ENCODE measurements around the gene DGKE.

DGKE gene

DNA sequence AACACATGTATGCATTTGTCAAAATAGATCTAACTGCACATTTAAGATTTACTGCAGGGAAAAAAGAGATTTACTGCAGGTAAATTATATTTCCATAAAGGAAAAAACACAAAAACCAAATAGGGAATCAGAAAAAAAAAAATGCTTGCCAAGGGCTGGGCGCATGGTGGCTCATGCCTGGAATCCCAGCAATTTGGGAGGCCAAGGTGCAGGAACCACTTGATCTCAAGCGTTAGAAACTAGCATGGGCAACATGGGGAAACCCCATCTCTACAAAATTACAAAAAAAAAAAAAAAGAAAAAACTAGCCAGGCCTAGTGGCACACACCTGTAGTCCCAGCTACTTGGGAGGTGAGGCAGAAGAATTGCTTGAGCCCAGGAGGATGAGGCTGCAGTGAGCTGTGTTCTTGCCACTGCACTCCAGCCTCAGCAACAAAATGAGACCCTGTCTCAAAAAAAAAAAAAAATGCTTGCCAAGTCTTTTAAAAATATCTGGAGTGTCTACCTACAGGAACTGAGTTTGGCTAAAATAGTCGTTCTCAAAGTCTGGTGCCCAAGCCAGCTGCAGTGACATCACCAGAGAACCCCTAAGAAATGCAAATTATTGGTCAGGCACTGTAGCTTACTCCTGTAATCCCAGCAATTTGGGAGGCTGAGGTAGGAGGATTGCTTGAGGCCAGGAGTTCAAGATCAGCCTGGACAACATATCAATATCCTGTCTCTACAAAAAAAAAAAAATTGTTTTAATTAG, 62.4 kb downstream of the DGKE start:
- TF ChIP-seq POLR2A (IDR thresholded peaks at IDR 0.05; ENCODE audit: low read depth, low read length) = no peak
- no peak for FAIRE-seq
- DNase-seq (ENCODE audit: insufficient read length, low spot score) = no peak

- FAIRE-seq (no peak), DNase-seq (ENCODE audit: insufficient read length, low spot score) (no peak)
- TF ChIP-seq POLR2A (IDR thresholded peaks at IDR 0.05; ENCODE audit: low read depth, low read length) = no peak
Observed at GRCh38 chr17:56896968-56897359, 63.0 kb downstream of the DGKE start.

DNA sequence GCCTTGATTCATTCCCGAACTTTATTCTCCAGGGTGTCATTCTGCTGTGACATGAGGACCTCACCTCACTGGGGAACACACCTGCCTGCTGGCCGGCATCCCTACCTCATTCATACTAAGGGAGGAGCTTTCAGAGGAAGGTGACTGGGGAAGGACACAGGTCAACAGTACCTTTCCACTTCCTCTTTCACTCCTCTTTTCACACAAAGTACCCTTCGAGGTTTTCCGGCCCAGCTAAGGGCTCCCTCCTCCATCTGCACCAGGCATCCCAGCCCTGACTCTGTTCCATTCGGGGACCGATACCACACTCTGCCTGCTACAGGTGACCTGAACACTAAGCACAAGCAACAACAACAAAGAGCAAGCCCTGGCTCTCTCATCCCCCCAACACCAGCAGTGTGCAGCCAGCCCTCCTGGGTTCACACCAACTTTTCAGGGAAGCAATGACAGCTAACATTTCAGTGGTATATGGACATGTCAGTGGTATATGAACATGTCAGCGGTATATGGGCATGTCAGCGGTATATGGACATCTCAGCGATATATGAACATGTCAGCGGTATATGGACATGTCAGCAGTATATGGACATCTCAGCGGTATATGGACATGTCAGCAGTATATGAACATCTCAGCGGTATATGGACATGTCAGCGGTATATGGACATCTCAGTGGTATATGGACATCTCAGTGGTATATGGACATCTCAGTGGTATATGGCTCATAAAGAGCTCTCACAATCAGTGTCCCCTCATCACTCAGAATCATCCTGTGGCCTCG, 63.9 kb downstream of the DGKE start:
- DNase-seq (ENCODE audit: insufficient read length, low spot score) = no peak
- no peak for TF ChIP-seq POLR2A (IDR thresholded peaks at IDR 0.05; ENCODE audit: low read depth, low read length)
- no peak for FAIRE-seq

DNA sequence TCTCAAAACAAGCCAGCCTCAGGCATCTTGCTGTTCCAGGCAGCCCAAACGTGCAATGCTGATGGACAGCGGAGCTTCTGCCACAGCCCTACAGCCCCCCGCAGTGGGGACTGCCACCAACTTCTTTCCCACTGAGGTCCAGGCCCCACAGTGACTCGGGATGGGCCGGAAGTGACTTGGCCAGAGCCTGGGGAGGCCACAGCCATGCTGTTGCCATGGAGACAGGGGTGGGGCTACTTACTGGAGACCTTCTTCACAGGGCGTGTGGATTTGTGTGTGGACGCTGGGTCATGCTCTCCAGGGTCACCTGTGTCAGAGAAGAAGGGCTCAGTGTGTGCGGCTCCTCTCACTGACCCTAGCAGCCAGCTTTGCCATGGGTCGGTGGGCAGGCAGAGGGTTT, 64.9 kb downstream of the DGKE start:
- DNase-seq (ENCODE audit: insufficient read length, low spot score) (no peak), FAIRE-seq (no peak)
- TF ChIP-seq POLR2A (IDR thresholded peaks at IDR 0.05; ENCODE audit: low read depth, low read length) = no peak

DNA sequence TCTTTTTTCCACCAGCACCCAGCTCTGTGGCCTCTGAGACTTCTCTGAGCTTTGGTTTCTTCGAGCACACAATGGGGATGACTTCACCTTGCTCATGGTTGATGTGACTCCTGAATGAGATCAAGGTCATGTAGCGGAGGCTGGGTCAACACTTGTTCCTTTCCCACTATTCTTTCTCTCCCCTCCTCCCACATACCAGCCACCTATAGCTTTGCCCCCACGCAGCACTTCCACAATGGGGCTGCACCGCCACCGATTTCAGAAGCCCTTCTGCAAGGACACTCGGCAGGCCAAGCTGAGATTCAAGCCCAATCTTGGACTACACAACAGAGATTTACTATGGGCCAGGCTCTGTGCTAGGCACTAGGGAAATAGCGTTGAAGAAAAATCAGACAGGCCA, 65.5 kb downstream of the DGKE start:
- FAIRE-seq (no peak), DNase-seq (ENCODE audit: insufficient read length, low spot score) (no peak)
- no peak for TF ChIP-seq POLR2A (IDR thresholded peaks at IDR 0.05; ENCODE audit: low read depth, low read length)

DNA sequence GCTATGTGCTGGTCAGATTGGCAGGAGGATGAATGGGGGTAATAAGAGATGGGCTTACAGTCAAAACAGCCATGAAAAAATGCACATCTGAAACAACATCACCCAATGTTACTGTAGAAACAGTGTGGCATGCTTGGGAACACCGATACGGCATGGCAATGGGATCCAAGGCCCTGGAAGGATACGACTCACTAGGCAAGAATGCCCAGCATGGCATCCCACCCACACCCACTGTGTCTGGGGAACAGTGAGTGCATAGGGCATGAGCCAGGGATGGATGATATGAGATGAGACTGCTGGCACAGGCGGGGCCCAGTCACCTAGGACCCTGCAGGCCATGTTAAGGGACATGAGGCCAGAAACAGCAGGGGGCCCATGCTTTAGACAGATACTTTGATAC, 68.4 kb downstream of the DGKE start:
- DNase-seq (ENCODE audit: insufficient read length, low spot score) = peak; percentile 95
- TF ChIP-seq POLR2A (IDR thresholded peaks at IDR 0.05; ENCODE audit: low read depth, low read length) = no peak
- peak; percentile 91 for FAIRE-seq

DNA sequence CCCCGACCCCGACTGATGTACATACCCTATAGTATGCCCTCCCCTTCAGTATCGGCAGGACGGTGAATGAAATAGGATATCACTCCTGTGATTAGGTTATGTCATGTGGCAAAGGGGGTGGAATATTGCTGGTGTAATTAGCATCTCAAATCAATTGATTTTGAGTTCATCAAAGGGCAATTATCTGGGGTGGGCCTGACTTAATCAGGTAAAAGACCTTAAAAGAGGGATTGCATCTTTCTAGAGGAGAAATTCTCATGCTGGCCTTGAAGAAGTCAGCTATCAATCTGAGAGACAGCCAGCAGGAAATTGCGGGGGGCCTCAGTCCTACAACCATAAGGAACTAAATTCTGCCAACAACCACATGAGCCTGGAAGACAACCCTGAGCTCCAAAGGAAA, 69.6 kb downstream of the DGKE start:
- DNase-seq (ENCODE audit: insufficient read length, low spot score) = no peak
- no peak for TF ChIP-seq POLR2A (IDR thresholded peaks at IDR 0.05; ENCODE audit: low read depth, low read length)
- FAIRE-seq = no peak

DNA sequence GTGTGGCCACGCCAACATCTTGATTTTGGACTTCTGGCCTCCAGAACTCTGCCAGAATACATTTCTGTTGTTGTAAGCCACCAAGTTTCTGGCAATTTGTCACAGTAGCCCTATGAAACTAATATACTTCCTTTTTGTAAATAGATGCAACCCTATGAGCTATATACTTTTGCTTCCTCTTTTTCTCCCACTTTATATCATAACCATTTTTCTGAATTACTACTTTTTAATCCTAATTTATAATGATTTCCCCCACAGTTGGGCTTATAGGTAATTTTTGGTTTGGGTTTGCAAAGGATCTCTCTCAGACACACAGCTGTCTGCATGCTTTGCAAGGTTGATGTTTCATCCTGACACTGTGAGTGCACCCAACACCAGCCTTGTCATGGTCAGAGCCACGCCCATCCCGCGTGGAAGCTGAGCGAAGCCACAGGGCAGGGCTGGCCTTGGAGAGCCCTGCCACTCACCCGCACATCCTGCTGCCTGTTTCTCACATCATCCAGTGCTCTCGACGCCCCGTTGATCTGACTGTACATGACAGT, 74.1 kb downstream of the DGKE start:
- no peak for TF ChIP-seq POLR2A (IDR thresholded peaks at IDR 0.05; ENCODE audit: low read depth, low read length)
- DNase-seq (ENCODE audit: insufficient read length, low spot score) (no peak), FAIRE-seq (no peak)

DNA sequence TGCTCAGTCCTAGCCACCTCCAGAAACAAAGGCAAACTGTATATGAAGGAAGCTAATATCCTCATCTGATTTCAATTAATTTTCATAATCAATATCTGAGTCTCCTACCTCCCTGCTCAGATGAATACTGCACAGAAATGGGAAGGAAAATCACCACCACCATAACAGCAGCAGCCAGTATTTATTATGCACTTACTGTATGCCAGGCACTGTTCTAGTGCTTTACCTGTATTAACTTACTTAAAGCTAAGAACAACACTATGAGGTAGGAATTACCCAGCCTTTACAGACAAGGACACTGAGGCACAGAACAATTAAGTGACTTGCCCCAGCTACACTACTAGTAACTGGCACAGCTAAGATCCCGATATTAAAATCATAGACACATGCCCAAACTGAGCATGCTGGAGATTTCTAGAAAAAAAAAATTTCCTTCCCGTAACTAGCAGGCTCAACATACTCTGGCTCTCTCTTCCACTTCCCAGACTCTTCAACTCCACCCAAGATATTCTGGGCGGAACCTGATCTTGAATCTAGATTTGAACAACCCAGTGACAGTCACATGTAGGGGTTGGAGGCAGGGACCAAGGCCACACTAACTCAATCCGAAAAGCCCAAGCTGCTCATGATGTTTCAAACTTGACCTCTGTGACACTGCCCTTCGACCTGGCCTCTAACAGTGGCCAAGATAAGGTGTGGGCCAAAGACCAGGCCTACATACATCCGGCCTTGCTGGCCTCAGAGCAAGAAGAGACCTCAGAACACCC, 76.0 kb downstream of the DGKE start:
- DNase-seq (ENCODE audit: insufficient read length, low spot score) (no peak), FAIRE-seq (no peak)
- no peak for TF ChIP-seq POLR2A (IDR thresholded peaks at IDR 0.05; ENCODE audit: low read depth, low read length)

- no peak for FAIRE-seq
- no peak for TF ChIP-seq POLR2A (IDR thresholded peaks at IDR 0.05; ENCODE audit: low read depth, low read length)
- DNase-seq (ENCODE audit: insufficient read length, low spot score) = no peak
Observed at GRCh38 chr17:56910509-56911235, 76.7 kb downstream of the DGKE start.

DNA sequence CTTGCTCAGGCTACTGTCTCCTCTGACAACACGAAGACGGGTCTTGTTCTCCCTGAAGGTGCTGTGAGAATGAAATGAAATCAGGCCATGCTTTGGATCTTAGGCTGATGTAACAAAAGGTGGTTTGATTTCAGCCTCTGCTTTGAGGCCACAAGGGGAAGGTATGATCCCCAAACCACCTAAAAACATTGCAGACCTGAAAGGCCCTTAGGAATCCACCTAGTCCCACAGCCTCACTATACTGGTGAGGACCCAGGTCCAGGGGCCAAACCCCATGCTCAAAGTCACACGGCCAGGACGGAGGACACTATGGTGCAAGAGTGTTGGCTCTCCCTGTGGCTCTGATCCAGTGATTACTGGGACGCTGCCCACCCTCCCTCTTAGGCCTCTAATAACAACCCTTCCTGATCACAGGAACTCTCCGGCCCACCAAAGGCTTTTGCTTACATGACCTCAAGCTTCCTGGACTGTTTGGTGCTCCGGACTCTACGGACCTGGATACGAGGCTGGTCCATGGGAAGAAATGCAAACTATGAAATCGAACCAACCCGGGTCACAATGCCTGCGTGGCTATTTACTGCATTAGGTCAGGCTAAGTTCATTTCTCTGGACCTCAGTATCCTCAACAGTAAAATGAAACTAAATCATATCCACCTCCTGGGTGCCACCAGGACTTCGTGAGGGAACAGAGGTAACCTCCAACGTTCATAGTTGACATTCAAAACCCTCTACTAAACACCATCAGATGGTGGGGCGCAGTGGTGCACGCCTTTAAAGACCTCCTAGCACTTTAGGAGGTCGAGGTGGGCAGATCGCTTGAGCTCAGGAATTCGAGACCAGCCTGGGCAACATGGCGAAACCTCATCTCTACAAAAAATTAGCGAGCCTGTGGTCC, 78.4 kb downstream of the DGKE start:
- no peak for TF ChIP-seq POLR2A (IDR thresholded peaks at IDR 0.05; ENCODE audit: low read depth, low read length)
- no peak for DNase-seq (ENCODE audit: insufficient read length, low spot score)
- FAIRE-seq = no peak

- FAIRE-seq = no peak
- no peak for DNase-seq (ENCODE audit: insufficient read length, low spot score)
- no peak for TF ChIP-seq POLR2A (IDR thresholded peaks at IDR 0.05; ENCODE audit: low read depth, low read length)
Observed at GRCh38 chr17:56913000-56913311, 79.0 kb downstream of the DGKE start.
